HG03025 (cell line): ENCODE data around the gene PLA2G4F.

Experiments
- ATAC-seq: cut with Tn5 transposase; IDR thresholded peaks from one replicate; pipeline ENCODE4 v1.9.1; 2021; ENCODE audit warnings: mild to moderate bottlenecking, moderate library complexity; ENCODE audit not compliant: unreplicated experiment, low FRiP score

The PLA2G4F gene, protein sequence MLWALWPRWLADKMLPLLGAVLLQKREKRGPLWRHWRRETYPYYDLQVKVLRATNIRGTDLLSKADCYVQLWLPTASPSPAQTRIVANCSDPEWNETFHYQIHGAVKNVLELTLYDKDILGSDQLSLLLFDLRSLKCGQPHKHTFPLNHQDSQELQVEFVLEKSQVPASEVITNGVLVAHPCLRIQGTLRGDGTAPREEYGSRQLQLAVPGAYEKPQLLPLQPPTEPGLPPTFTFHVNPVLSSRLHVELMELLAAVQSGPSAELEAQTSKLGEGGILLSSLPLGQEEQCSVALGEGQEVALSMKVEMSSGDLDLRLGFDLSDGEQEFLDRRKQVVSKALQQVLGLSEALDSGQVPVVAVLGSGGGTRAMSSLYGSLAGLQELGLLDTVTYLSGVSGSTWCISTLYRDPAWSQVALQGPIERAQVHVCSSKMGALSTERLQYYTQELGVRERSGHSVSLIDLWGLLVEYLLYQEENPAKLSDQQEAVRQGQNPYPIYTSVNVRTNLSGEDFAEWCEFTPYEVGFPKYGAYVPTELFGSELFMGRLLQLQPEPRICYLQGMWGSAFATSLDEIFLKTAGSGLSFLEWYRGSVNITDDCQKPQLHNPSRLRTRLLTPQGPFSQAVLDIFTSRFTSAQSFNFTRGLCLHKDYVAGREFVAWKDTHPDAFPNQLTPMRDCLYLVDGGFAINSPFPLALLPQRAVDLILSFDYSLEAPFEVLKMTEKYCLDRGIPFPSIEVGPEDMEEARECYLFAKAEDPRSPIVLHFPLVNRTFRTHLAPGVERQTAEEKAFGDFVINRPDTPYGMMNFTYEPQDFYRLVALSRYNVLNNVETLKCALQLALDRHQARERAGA

DNA sequence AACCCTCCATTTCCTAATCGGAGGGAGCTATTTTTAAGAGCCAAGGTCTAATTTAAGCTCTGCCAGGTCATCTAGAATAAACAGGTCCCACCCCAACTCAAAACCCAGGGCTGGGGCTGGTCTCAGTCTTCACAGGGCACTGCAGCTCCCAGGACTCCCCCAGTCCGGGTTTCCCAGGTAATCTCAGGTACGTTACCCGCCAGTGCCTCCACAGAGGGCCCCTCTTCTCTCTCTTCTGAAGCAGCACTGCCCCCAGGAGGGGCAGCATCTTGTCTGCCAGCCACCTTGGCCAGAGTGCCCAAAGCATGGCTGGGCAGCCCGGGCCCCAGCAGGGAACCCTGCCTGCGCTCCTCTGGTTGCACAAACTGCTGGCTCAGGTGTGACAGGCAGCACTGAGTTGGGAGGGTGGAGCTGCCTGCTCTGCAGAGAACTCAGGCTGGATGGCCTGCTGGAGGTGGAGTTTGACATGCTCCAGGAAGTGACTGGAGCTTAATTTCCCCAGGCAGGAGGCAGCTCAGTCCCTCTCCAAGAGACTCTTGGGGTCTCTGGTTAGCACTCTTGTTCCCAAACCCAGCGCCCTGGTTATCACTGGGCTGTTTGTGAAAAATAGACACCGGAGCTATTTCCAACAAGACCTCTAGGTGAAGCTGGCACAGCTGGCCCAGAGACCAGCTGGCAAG lies at the start of gene PLA2G4F:
TSS of gene PLA2G4F (minus strand) at position 394 of the 680 bp plus-strand sequence. CDS start at position 307, 87 bp downstream.
- ATAC-seq = no peak

DNA sequence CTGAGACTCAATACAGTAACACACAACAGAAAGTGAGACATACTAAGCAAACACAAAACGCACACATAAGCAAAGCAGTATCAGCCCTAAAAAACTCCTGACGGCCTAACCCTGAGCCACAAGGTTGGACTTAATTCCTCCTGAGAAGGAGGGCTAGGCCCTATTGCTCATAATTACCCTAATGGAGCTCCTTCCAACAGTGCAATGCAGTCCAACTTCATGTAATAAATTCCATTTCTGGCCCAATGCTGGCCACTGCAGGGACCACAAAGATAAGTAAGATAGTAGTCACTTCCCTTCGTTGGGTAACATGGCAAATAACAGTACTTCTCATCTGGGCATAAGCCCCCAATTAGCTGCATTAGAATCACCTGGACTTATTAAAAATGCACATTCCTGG lies 47.5 kb upstream of the PLA2G4F start:
- ATAC-seq = no peak

DNA sequence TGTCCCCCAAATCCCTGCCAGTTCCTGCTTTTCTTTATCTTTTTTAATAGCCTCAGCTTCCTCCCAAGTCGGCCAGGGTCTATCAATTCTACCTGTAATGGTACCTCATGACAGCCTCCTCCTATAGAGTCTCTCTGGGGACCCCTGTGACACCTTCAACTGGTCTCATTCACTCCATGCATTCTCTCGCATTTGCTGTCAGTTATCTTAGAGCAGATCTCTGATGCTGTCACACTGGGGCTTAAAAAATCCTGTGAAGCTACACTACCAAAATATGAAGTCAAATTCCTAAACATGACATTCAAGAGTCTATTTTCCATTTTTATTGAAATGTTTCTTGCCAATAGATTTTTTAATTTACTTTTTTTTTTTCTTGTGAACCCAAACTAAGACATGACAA lies 46.2 kb upstream of the PLA2G4F start:
- no peak for ATAC-seq

DNA sequence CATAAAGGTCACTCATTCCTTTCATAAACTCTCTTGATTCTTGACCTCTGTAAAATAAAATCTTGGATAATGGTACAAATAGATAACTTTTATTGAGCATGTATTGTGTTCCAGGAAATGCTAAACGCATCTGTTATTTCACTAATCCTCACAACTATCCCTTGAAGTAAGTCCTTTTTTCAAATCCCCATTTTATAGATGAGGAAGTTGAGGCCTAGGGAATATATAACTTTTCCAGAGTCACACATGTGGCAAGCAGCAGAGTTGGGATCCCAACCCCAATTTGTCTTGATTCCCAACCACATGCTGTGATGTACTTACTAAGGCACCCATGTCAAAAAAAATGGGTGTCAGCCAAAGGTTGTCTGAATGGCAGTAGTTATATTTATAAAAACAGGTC lies 45.4 kb upstream of the PLA2G4F start:
- ATAC-seq = no peak

DNA sequence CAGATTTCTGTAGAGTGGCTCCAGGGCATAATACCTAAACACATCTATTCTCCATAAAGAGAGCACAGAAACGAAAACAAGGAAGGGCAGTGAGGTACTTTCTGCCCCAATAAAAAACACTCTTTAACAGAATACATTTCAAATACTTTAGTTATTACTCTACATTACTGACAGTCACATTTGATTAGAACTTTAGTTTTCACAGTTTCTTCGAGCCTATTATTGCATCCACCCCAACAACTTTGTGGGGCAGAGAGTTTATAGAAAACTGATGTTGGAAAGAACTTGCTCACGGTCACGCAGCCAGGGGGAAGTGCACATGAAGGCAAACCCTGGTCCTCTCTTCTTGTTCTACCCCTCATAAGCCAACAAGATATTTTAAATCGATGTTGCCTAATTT lies 42.7 kb upstream of the PLA2G4F start:
- ATAC-seq = no peak

DNA sequence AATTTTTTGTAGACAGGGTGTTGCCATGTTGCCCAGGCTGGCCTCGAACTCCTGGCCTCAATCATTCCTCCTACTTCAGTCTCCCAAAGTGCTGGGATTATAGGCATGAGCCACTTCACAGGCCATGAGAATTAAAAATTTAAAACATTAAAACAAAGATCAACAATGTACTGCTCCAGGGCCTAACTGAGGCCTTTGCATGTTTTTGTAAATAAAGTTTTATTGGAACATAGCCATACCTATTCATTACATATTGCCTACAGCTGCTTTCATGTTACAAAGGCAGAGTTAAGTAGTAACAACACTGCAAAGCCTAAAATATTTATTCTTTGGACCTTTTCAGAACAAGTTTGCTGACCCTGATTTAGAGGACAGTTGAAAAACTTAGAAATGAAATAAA lies 42.1 kb upstream of the PLA2G4F start:
- no peak for ATAC-seq

DNA sequence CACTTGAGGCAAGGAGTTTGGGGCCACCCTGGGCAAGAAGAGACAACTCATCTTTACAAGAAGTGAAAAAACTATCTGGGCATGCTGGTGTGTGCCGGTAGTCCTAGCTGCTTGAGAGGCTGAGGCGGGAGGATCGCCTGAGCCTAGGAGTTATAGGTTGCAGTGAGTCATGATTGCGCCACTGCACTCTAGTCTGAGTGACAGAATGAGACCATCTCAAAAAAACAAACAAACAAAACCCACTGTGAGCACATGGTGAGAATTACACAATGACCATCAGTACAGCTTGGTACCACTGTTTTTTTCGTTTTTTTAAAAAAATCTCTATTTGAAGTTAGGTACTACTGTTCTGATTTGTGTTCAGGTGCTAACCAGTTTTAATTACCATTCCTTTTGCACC lies 38.1 kb upstream of the PLA2G4F start:
- ATAC-seq = no peak

DNA sequence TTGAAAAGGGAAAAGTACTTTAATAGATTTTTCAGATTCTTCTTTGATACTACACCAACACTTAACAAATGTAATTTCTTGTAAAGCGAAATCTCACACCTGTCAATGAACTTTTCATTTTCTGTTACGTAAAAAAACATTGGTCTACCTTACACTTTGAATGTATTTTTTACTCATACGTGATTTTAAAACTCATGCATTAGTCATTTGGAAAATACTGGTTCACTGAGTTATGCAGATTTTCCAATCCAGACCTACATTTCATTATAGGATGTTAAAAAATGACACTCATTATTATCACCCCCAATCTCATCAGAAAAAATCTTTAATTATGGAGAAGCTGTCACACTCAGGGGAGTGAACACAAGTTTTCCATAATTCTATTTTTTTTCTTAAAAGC lies 36.9 kb upstream of the PLA2G4F start:
- ATAC-seq = no peak

DNA sequence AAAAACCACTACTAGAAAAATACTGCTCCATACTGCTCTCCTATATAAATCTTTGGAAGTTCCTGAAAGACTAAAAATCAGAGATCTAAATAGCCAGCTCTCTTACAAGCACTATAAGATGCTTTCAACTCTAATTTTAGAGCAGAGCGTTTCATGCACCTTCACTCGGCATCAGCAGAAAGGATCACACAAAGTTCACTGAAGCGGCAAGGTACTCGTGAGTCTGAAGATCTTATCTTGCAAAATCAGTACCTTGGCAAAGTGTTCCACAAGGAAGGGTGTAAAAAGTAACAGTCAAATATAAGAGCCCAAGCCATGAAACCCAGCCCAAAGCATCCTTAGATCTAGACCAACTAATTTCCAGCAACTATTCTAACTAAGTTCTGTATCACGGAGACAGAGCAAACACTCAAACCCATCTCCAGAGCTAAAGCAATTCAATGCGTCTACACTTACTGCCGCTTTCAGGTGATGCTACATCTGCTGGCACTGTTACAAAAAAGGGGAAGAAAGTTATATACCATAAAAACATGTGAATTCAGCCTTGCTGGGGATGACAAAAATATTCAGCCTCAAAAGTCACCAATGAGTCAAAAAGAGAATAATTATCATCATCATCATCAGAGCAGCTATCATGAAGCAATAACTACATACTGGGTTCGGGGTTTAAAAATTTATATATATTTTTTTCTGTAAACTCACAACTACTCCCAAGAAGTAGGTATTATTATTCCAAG lies 35.3 kb upstream of the PLA2G4F start:
- no peak for ATAC-seq

DNA sequence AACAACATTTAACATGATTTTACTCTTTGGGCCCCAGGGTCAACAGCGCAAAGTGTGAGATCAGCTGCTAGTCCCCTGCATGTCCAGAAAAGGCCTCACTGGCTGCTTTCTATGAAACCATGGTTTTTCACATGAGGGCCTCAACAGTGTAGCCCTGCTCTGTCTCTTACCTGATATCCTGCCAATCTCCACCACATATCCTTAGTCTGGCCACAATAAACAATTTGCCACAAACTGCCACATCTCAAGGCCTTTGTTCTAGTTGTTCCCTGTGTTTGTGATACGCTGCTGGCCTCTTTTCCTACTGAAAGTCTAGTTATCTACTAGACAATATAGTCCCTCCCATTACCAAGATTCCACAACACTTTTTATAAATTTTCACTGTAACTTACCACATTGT lies 33.9 kb upstream of the PLA2G4F start:
- ATAC-seq = no peak

DNA sequence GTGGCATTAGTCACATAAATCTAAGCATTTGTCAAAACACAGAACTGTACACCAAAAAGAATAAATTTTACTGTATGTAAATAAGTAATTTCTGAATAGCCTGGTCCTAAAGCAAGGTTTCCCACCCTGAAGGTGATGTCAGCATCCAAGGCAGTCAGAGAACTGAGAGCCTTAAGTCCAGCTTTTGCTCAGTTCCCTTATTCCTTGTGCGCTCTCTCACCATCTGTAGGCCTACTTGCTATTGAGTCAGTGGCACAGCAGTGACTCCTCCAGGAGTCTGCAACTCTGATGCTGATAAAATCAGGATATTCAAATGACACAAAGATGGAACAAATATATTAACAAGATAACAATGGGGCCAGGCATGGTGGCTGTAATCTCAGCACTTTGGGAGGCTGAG lies 29.4 kb upstream of the PLA2G4F start:
- ATAC-seq = no peak

DNA sequence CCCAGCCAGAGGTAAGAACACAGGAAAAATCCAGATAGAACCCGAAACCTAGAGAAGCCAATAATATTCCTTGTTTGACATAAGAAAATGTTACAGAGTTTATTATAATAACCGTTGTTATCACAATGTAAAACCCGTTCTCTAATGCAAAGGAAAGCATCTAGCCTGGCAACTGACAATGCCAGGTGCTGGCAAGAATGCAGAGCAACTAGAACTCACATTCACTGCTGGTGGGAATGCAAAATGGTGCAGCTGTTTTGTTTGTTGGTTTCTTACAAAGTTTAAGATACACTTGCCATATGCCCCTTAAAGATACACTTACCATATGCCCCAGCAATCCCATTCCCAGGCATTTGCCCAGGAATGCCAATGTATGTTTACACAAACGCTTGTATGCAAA lies 28.3 kb upstream of the PLA2G4F start:
- ATAC-seq = no peak

DNA sequence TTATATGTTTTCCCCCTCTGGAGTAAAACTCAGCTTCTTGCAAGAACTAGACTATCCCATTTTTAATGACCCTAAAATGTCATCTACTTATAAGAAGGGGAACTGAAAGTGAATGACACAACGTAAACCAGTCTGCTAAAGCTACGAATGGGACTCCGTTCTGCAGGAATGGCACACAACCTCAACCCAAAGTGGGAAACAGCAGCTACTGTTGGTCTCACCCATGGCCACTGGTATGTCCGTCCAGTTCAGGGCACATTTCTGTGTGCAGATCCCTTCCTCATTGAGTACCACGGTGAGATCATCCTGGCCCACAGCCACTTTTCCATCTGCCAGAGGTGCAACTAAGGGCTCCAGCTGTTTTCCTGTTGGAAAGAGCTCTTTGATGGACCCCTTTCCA lies 27.9 kb upstream of the PLA2G4F start:
- no peak for ATAC-seq

DNA sequence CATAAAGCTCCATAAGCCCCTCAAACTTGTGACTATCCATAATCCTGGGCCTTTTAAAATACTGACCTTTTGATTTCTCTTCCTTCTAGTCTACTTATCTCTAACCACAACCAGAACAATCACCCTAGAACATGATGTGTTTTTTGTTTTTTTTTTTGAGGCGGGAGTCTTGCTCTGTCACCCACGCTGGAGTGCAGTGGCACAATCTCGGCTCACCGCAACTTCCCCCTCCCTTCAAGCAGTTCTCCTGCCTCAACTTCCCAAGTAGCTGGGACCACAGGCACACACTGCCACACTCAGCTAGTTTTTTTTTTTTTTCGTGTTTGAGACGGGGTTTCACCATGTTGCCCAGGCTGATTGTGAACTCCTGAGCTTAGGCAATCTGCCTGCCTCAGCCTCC lies 26.5 kb upstream of the PLA2G4F start:
- no peak for ATAC-seq

DNA sequence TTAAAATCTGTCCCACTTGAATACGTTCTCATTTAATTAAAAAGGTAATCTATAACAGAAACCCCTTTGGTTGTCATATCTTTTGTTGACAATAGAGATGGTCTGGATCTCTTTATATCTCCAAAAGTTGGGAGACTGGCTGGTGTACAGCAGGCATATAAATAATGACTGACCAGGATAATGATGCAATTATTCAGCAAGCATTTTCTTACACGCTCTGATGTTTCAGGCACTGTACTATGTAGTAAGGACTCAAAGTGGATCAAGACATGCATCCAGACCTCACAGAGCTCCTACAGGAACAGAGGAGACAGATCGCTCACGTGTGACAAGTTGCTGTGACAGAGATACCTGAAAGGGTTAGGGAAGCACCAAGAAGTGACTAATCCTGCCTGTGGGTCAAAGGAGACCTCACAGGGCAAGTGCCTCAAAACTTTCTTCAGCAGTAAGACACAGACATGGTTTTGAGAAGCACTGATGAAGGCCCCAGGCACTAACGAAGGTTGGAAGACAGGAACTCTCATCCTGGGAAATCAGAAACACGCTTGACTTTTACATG lies 26.0 kb upstream of the PLA2G4F start:
- ATAC-seq = no peak

DNA sequence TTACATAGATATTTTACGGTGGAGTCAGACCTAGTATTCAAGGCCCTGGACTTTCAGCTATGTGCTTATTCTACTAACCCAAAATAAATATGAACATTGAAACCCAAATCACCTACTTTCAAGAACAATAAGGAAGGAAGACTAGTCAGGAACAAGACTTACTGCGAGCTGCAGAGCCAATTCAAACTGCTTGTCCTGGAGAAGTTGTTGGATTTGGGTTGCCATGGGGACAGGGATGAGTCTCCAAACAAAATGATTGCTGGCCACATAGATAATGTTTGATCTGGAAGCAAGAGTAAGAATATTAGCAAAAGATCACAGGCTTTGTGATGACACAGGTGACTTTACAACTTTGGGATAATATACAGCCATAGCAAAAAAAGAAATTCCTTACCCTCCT lies 21.6 kb upstream of the PLA2G4F start:
- ATAC-seq = no peak

DNA sequence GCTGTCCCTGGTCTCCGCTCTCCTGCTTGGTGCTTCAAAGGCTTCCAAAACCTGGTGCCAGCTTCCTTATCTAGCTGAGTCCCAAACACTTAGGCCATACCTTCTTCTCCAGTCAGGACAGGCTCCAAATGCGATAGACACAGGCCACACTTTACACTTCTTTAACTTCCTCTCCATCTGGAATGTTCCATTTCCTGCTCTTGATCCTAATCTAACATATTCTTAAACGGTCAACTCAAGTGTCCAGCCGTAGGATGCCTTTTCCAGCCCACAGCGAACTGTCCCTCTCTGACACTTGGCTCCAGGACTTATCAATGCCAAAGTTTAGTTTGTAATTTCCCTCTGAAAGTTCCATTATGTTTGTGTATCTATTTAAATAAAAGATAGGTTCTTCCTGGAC lies 19.2 kb upstream of the PLA2G4F start:
- no peak for ATAC-seq

DNA sequence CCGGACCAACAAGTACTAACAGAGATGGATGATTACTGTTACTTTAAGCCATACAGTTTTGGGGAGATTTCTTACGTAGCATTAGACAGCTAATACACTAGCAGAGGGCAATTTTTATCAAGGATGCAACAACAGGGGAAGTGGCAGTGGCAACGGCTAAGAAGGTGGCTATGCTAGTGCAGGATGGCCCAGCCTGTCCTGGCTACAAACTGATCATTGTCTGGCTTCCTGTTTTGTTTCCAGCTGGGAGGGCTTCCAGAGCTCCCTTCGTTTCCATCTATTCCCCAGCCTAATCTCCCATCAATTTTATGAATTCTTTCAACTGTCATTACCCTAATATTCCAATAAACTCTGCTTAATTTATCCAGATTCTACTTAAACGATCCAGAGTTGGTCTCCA lies 16.0 kb upstream of the PLA2G4F start:
- no peak for ATAC-seq

DNA sequence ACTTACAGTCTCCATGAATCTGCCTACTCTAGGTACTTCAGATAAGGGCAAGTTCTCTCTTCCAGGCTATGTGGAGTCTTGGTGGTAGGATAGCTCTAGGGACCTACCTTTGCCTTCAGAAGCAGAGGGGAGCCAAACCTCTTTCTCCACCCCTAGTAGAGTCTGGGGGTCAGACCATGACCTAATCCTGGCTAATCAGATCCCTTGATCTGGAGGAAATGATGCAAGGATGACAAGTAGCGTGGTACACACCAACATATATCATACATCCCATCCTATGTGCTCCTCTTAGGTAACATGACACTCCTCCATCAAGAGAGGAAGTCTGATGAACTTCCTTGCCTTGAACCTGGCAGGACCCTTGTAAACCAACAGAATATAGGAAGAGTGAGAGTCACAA lies 15.4 kb upstream of the PLA2G4F start:
- no peak for ATAC-seq

DNA sequence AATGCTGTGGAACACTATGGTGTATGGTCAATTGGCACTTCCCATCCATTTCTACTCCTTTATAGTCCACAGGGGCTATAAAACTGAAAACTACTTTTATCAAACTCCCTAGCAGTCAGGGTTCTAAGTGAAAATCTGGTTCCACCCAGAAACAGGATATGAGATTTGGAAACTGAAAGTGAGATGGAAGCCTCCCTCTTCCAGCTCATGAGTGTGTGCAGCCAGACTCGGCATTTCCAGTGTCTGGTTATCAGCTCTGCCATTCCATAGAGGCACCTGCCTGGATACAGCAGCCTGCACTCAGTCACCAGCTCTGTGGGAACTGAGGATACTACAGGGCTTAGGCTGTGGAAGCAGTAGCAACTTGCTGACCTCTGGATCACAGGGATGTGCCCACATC lies 14.7 kb upstream of the PLA2G4F start:
- ATAC-seq = no peak
